ELR (cell line): ENCODE measurements around the gene FYCO1.
A peak's percentile ranks its signal among the peaks of the same experiment; 100 is the strongest.
"Not testable (repeated sequence)": the region's sequence is repeated elsewhere in the genome, so short reads cannot be mapped to it uniquely, and the experiment has no call there.

ENCODE experiments used
- DNase-seq: peaks from one replicate; pipeline ENCODE4 v3.0.0-alpha.2; 2015; ENCODE audit warnings: low read depth

FYCO1 gene

GRCh38 chr3:45995236-45996192 lies at the start of gene FYCO1:
Gene FYCO1 (minus strand): TSS chr3:45995824. CDS start chr3:45984910, 10,914 bp downstream.
- peak; percentile 92 for DNase-seq

- DNase-seq = no peak
Measured at GRCh38 chr3:46038916-46039315, 43.3 kb upstream of the FYCO1 start.

- DNase-seq = not testable (repeated sequence)
Measured at GRCh38 chr3:46038071-46038470, 42.4 kb upstream of the FYCO1 start.

GRCh38 chr3:46036191-46036590 lies 40.6 kb upstream of the FYCO1 start:
- no peak for DNase-seq

GRCh38 chr3:46031747-46032146 lies 36.1 kb upstream of the FYCO1 start:
- DNase-seq = no peak

- DNase-seq = no peak
Measured at GRCh38 chr3:46031269-46031668, 35.6 kb upstream of the FYCO1 start.

- no peak for DNase-seq
Measured at GRCh38 chr3:46030626-46031025, 35.0 kb upstream of the FYCO1 start.

GRCh38 chr3:46029953-46030543 lies 34.4 kb upstream of the FYCO1 start:
- no peak for DNase-seq

- peak; percentile 17 for DNase-seq
Measured at GRCh38 chr3:46027736-46028397, 32.2 kb upstream of the FYCO1 start.

GRCh38 chr3:46027021-46027705 lies 31.5 kb upstream of the FYCO1 start, which contains the start of gene XCR1:
Gene XCR1 (minus strand): TSS chr3:46027483. CDS start chr3:46021947, 5,536 bp downstream.
- no peak for DNase-seq

- no peak for DNase-seq
Measured at GRCh38 chr3:46025139-46025538, 29.5 kb upstream of the FYCO1 start.

GRCh38 chr3:46024131-46024530 lies 28.5 kb upstream of the FYCO1 start:
- no peak for DNase-seq

GRCh38 chr3:46022909-46023785 lies 27.5 kb upstream of the FYCO1 start:
- no peak for DNase-seq

GRCh38 chr3:46021516-46021915 lies 25.9 kb upstream of the FYCO1 start:
- no peak for DNase-seq

- no peak for DNase-seq
Measured at GRCh38 chr3:46020766-46021510, 25.3 kb upstream of the FYCO1 start.

GRCh38 chr3:46019707-46020106 lies 24.1 kb upstream of the FYCO1 start:
- DNase-seq = peak; percentile 5

GRCh38 chr3:46017720-46018119 lies 22.1 kb upstream of the FYCO1 start:
- DNase-seq = peak; percentile 20

GRCh38 chr3:46013316-46014094 lies 17.9 kb upstream of the FYCO1 start:
- DNase-seq = no peak

GRCh38 chr3:46012246-46012645 lies 16.6 kb upstream of the FYCO1 start:
- DNase-seq = no peak
